SK-N-SH (cell line): ENCODE data around the gene OSGIN1. TPM values are rescaled to one million over a fixed set of nuclear protein-coding genes. Genes with fewer than 3 reads are reported as not detected.

Experiments used
- CTCF ChIA-PET: fragments of 300-600, 350-600 bp; formaldehyde crosslinking; extraction: SDS; loops from one replicate; lab custom pipeline; 2021; lab: Yijun Ruan, JAX
- POLR2A ChIA-PET: fragments of 350-600 bp; sonication (Branson Sonifier 250); formaldehyde crosslinking; extraction: SDS; loops from one replicate; lab custom pipeline; 2020; ENCODE audit warnings: antibody characterized with exemption, inconsistent platforms; lab: Yijun Ruan, JAX
- DNase-seq: peaks from one replicate; pipeline ENCODE4 v3.0.0; 2012
- H2AFZ ChIP-seq: fragments of 200-600 bp; sonication (generic); 2 replicates; pipeline ENCODE4 v1.8.1; 2016; ENCODE audit warnings: antibody characterized with exemption, mild to moderate bottlenecking, low read depth
- H3F3A ChIP-seq: fragments of 200-600 bp; sonication (generic); replicated peaks from 2 replicates; pipeline ENCODE3; 2016; ENCODE audit warnings: antibody characterized with exemption, mild to moderate bottlenecking; ENCODE audit not compliant: insufficient read depth
- H3K27ac ChIP-seq, 2 experiments: fragments of 200-500 bp in 1 of 2; fragments of 200-600 bp in 1 of 2; sonication (Bioruptor generic) in 1 of 2; sonication (generic), shearing (Covaris generic) in 1 of 2; 2 replicates each; pipeline versions ENCODE4 v1.5.1 to v1.6.1; 2014 to 2016; ENCODE audit warnings: low read depth in 2 of 2, inconsistent platforms in 1 of 2, low read length in 1 of 2, mild to moderate bottlenecking in 1 of 2, mixed read lengths in 1 of 2
- H3K27me3 ChIP-seq: fragments of 200-600 bp; sonication (generic), shearing (Covaris generic); 2 replicates; pipeline ENCODE4 v1.6.1; 2016; ENCODE audit warnings: mixed run types; ENCODE audit not compliant: insufficient read depth
- H3K36me3 ChIP-seq, 2 experiments: fragments of 200-500 bp in 1 of 2; fragments of 200-600 bp in 1 of 2; sonication (Bioruptor generic) in 1 of 2; sonication (generic) in 1 of 2; replicated peaks in 1 of 2; 2 replicates each; pipeline versions ENCODE3 to v1.5.1; 2014 to 2016; ENCODE audit warnings: low read length in 1 of 2, mild to moderate bottlenecking in 1 of 2; ENCODE audit not compliant: insufficient read depth in 2 of 2, control insufficient read depth in 1 of 2
- H3K4me1 ChIP-seq, 2 experiments: fragments of 200-500 bp in 1 of 2; fragments of 200-600 bp in 1 of 2; sonication (Bioruptor generic) in 1 of 2; sonication (generic), shearing (Covaris generic) in 1 of 2; 2 replicates each; pipeline versions ENCODE4 v1.5.1 to v1.6.1; 2014 to 2016; ENCODE audit warnings: low read depth in 1 of 2, low read length in 1 of 2, mixed run types in 1 of 2; ENCODE audit not compliant: insufficient read depth in 2 of 2, control insufficient read depth in 1 of 2
- H3K4me2 ChIP-seq: fragments of 200-600 bp; sonication (generic), shearing (Covaris generic); 2 replicates; pipeline ENCODE4 v1.6.1; 2017; ENCODE audit warnings: mixed run types
- H3K4me3 ChIP-seq, 2 experiments: fragments of 200-500 bp in 1 of 2; fragments of 200-600 bp in 1 of 2; sonication (Bioruptor generic) in 1 of 2; sonication (generic), shearing (Covaris generic) in 1 of 2; 2 replicates each; pipeline versions ENCODE4 v1.5.1 to v1.8.1; 2014 to 2016; ENCODE audit warnings: low read depth in 2 of 2, inconsistent platforms in 1 of 2, low read length in 1 of 2, mild to moderate bottlenecking in 1 of 2, mixed read lengths in 1 of 2, moderate library complexity in 1 of 2
- H3K79me2 ChIP-seq: fragments of 200-600 bp; sonication (generic); 2 replicates; pipeline ENCODE4 v1.8.1; 2017; ENCODE audit warnings: mild to moderate bottlenecking; ENCODE audit not compliant: insufficient read depth
- H3K9ac ChIP-seq: fragments of 200-600 bp; sonication (generic); 2 replicates; pipeline ENCODE4 v1.6.1; 2017; ENCODE audit warnings: mixed run types
- H3K9me2 ChIP-seq: fragments of 200-600 bp; sonication (generic); 2 replicates; pipeline ENCODE4 v1.6.1; 2017; ENCODE audit warnings: mixed run types
- H3K9me3 ChIP-seq: fragments of 200-600 bp; sonication (generic); 2 replicates; pipeline ENCODE4 v1.6.1; 2017; ENCODE audit warnings: mixed run types, mild to moderate bottlenecking, moderate library complexity
- H4K20me1 ChIP-seq: fragments of 200-600 bp; sonication (generic); 2 replicates; pipeline ENCODE4 v1.6.1; 2017; ENCODE audit warnings: mild to moderate bottlenecking, mixed run types; ENCODE audit not compliant: insufficient read depth
- CHD2 ChIP-seq: fragments of 150-350 bp; IDR thresholded peaks from 2 replicates; pipeline ENCODE4 v1.6.1; 2018; ENCODE audit warnings: low read length; ENCODE audit not compliant: partially characterized antibody
- EP300 ChIP-seq, 2 experiments: IDR thresholded peaks; 2 replicates each; pipeline versions ENCODE4 v1.4.0 to v1.6.1; 2012; ENCODE audit warnings: borderline replicate concordance in 1 of 2, low read depth in 1 of 2, low read length in 1 of 2
- EZH2phosphoT487 ChIP-seq: fragments of 200-600 bp; sonication (generic); IDR thresholded peaks from 2 replicates; pipeline ENCODE4 v1.6.1; 2017; ENCODE audit warnings: low read depth, mixed run types, mild to moderate bottlenecking, antibody characterized with exemption, moderate library complexity, borderline replicate concordance
- FOSL2 ChIP-seq: IDR thresholded peaks from 2 replicates; pipeline ENCODE4 v1.4.0; 2012; ENCODE audit warnings: low read depth, mild to moderate bottlenecking, moderate library complexity, borderline replicate concordance
- FOXJ3 ChIP-seq: sonication (generic); formaldehyde crosslinking; IDR thresholded peaks from 2 replicates; pipeline ENCODE4 v1.5.1; 2020; ENCODE audit warnings: mild to moderate bottlenecking, missing genetic modification reagents
- GABPA ChIP-seq: IDR thresholded peaks from 2 replicates; pipeline ENCODE4 v1.4.0; 2012; ENCODE audit warnings: low read depth, mild to moderate bottlenecking
- MXI1 ChIP-seq: IDR thresholded peaks from 2 replicates; pipeline ENCODE4 v1.6.1; 2012; ENCODE audit warnings: mild to moderate bottlenecking, low read depth, low read length, improper control_type of control experiment
- NRF1 ChIP-seq: IDR thresholded peaks from 2 replicates; pipeline ENCODE4 v1.6.1; 2012; ENCODE audit warnings: low read depth, mild to moderate bottlenecking, low read length
- RCOR1 ChIP-seq: fragments of 150-350 bp; IDR thresholded peaks from 2 replicates; pipeline ENCODE4 v1.6.1; 2017; ENCODE audit warnings: antibody characterized with exemption, low read length
- RFX5 ChIP-seq: IDR thresholded peaks from 2 replicates; pipeline ENCODE4 v1.6.1; 2012; ENCODE audit warnings: mild to moderate bottlenecking, improper control_type of control experiment, low read length
- RXRA ChIP-seq: IDR thresholded peaks from 2 replicates; pipeline ENCODE4 v1.4.0; 2012; ENCODE audit warnings: low read depth, mild to moderate bottlenecking, borderline replicate concordance
- TAF1 ChIP-seq: IDR thresholded peaks from 2 replicates; pipeline ENCODE4 v1.6.1; 2012; ENCODE audit warnings: low read depth, mild to moderate bottlenecking, low read length, moderate library complexity, borderline replicate concordance
- TCF12 ChIP-seq: IDR thresholded peaks from 2 replicates; pipeline ENCODE4 v1.4.0; 2012
- YY1 ChIP-seq: IDR thresholded peaks from 2 replicates; pipeline ENCODE4 v1.4.0; 2012; ENCODE audit warnings: low read depth, mild to moderate bottlenecking
- WGBS: methylation state at CpG from one replicate; pipeline ENCODE4 v1.1.6; 2017; ENCODE audit warnings: low lambda C conversion rate; 5-methylcytosine and 5-hydroxymethylcytosine counted together
- polyA plus RNA-seq, 3 experiments: library from polyadenylated mRNA; depleted of rRNA; stranded (reverse); fragments of >200 nt; gene quantifications; 2 replicates each; pipeline ENCODE4 v1.2.3, GENCODE V29; 2012
- TF ChIP-seq, protein P1 (sequence below): fragments of 200-600 bp; sonication (generic); IDR thresholded peaks from 2 replicates; pipeline ENCODE4 v1.6.1; 2017; ENCODE audit warnings: antibody characterized with exemption, mild to moderate bottlenecking, moderate library complexity
- TF ChIP-seq, protein P2 (sequence below): IDR thresholded peaks from 2 replicates; pipeline ENCODE4 v1.6.1; 2012; ENCODE audit warnings: mild to moderate bottlenecking, low read depth, low read length, moderate library complexity
- TF ChIP-seq, protein P3 (sequence below): IDR thresholded peaks from 2 replicates; pipeline ENCODE4 v1.4.0; 2012; ENCODE audit warnings: low read depth

Gene OSGIN1
- polyA plus RNA-seq, 1 of the 3 experiments (the other 2 are of a cell fraction), result 4.8 TPM

DNA sequence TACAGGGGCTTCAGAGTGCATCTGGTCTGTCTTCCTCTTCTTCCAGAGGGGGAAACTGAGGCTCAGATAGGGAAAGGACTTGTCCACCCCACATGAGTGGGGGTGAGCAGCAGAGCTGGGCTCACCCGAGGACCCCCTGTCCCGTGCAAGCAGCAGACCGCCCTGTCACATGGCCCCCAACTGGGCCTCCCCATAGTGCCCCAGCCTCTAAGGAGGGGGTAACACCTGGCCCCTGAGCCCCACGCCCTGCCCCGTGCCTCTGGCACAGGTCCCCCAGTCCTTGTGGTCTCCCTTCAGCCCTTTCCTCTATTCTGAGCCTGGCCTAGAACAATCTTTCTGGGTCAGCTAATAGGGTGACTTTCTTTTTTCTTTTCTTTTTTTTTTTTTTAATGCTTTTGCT is 8.6 kb downstream of the OSGIN1 start:
- H3K9me2 ChIP-seq, result no peaks in the 10 kb centered on the region
- peaks cover 4 to 9% of the 10 kb centered on the region in 2 experiments for H3K36me3 ChIP-seq
- H3F3A ChIP-seq, result peaks cover 3% of the 10 kb centered on the region
- POLR2A ChIA-PET, result no interaction called here
- no peak for DNase-seq
- H3K27me3 ChIP-seq, result no peaks in the 10 kb centered on the region
- CTCF ChIA-PET, result interaction anchor here (14.6 kb wide), 1 partner anchor 102 kb away, joined by 470 read pairs; no protein-coding TSS in a partner anchor
- H3K4me3 ChIP-seq, result no peak overlapping the region
- H3K9ac ChIP-seq, result no peak overlapping the region
- H3K79me2 ChIP-seq, result no peaks in the 10 kb centered on the region
- no peak overlapping the region for H3K27ac ChIP-seq
- 90% methylated on average over 5 of the region's 5 CpGs for WGBS
- TF ChIP-seq TAF1 (no peak), NRF1 (no peak), CHD2 (no peak), RCOR1 (no peak), RFX5 (no peak), FOSL2 (no peak), GABPA (no peak), EP300 (IDR thresholded peaks at IDR 0.05; ENCODE audit: borderline replicate concordance in 1 of 2, low read depth in 1 of 2, low read length in 1 of 2) (no peak), MXI1 (no peak), YY1 (no peak), RXRA (no peak), TCF12 (no peak), FOXJ3 (CRISPR knock-in tag) (no peak), EZH2phosphoT487 (no peak)
- TF ChIP-seq, protein P1, sequence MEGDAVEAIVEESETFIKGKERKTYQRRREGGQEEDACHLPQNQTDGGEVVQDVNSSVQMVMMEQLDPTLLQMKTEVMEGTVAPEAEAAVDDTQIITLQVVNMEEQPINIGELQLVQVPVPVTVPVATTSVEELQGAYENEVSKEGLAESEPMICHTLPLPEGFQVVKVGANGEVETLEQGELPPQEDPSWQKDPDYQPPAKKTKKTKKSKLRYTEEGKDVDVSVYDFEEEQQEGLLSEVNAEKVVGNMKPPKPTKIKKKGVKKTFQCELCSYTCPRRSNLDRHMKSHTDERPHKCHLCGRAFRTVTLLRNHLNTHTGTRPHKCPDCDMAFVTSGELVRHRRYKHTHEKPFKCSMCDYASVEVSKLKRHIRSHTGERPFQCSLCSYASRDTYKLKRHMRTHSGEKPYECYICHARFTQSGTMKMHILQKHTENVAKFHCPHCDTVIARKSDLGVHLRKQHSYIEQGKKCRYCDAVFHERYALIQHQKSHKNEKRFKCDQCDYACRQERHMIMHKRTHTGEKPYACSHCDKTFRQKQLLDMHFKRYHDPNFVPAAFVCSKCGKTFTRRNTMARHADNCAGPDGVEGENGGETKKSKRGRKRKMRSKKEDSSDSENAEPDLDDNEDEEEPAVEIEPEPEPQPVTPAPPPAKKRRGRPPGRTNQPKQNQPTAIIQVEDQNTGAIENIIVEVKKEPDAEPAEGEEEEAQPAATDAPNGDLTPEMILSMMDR, result no peak
- TF ChIP-seq, protein P2, sequence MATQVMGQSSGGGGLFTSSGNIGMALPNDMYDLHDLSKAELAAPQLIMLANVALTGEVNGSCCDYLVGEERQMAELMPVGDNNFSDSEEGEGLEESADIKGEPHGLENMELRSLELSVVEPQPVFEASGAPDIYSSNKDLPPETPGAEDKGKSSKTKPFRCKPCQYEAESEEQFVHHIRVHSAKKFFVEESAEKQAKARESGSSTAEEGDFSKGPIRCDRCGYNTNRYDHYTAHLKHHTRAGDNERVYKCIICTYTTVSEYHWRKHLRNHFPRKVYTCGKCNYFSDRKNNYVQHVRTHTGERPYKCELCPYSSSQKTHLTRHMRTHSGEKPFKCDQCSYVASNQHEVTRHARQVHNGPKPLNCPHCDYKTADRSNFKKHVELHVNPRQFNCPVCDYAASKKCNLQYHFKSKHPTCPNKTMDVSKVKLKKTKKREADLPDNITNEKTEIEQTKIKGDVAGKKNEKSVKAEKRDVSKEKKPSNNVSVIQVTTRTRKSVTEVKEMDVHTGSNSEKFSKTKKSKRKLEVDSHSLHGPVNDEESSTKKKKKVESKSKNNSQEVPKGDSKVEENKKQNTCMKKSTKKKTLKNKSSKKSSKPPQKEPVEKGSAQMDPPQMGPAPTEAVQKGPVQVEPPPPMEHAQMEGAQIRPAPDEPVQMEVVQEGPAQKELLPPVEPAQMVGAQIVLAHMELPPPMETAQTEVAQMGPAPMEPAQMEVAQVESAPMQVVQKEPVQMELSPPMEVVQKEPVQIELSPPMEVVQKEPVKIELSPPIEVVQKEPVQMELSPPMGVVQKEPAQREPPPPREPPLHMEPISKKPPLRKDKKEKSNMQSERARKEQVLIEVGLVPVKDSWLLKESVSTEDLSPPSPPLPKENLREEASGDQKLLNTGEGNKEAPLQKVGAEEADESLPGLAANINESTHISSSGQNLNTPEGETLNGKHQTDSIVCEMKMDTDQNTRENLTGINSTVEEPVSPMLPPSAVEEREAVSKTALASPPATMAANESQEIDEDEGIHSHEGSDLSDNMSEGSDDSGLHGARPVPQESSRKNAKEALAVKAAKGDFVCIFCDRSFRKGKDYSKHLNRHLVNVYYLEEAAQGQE, result no peak
- TF ChIP-seq, protein P3, sequence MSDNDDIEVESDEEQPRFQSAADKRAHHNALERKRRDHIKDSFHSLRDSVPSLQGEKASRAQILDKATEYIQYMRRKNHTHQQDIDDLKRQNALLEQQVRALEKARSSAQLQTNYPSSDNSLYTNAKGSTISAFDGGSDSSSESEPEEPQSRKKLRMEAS, result no peak
- TF ChIP-seq, all 33 proteins: peak for 0
- peaks cover 1% of the 10 kb centered on the region; the same call in 1 of the 2 replicates for H4K20me1 ChIP-seq
- H3K9me3 ChIP-seq, result no peaks in the 10 kb centered on the region
- peaks cover 0 to 12% of the 10 kb centered on the region in 2 experiments; a peak in 1 of 4 replicates for H3K4me1 ChIP-seq
- H2AFZ ChIP-seq, result no peak overlapping the region
- H3K4me2 ChIP-seq, result no peak overlapping the region
